DND-41 (cell line): Measurements from ENCODE around the gene C1orf21.

Experiments
- ATAC-seq: fragments of 200-7000 bp; cut with Tn5 transposase; 3 replicates; pipeline ENCODE4 v1.9.1; 2021; ENCODE audit warnings: low read depth; ENCODE audit not compliant: insufficient read depth
- DNase-seq: peaks from one replicate; pipeline ENCODE4 v3.0.0-alpha.2; 2020
- H2AFZ ChIP-seq: 2 replicates; pipeline ENCODE4 v1.6.0; 2012; ENCODE audit warnings: low read depth, low read length
- H3K27ac ChIP-seq: 2 replicates; pipeline ENCODE4 v1.5.1; 2012; ENCODE audit warnings: low read length, inconsistent platforms
- H3K27me3 ChIP-seq: fragments of 200-600 bp; sonication (generic); 2 replicates; pipeline ENCODE4 v1.6.0; 2012; ENCODE audit warnings: low read length, mild to moderate bottlenecking, inconsistent platforms; ENCODE audit not compliant: insufficient read depth, poor library complexity
- H3K36me3 ChIP-seq: 2 replicates; pipeline ENCODE4 v1.5.1; 2012; ENCODE audit warnings: low read length, inconsistent platforms; ENCODE audit not compliant: insufficient read depth
- H3K4me1 ChIP-seq: 2 replicates; pipeline ENCODE4 v1.5.1; 2012; ENCODE audit warnings: mild to moderate bottlenecking, low read length; ENCODE audit not compliant: insufficient read depth
- H3K4me2 ChIP-seq: 2 replicates; pipeline ENCODE4 v1.6.0; 2012; ENCODE audit warnings: mild to moderate bottlenecking, moderate library complexity, low read length, inconsistent platforms; ENCODE audit not compliant: insufficient read depth
- H3K4me3 ChIP-seq, 2 experiments: fragments of 200-600 bp in 1 of 2; shearing (Covaris generic) in 1 of 2; 2 replicates each; pipeline ENCODE4 v1.5.1; 2012 to 2016; ENCODE audit warnings: inconsistent platforms in 2 of 2, low read length in 2 of 2, mild to moderate bottlenecking in 2 of 2, low read depth in 1 of 2, moderate library complexity in 1 of 2
- H3K79me2 ChIP-seq: 2 replicates; pipeline ENCODE4 v1.6.0; 2012; ENCODE audit warnings: low read length, inconsistent platforms; ENCODE audit not compliant: insufficient read depth
- H3K9ac ChIP-seq: 2 replicates; pipeline ENCODE4 v1.6.0; 2012; ENCODE audit warnings: low read depth, mild to moderate bottlenecking, inconsistent platforms, low read length, moderate library complexity
- H3K9me3 ChIP-seq: 2 replicates; pipeline ENCODE4 v1.5.1; 2012; ENCODE audit warnings: low read length, moderate library complexity, mild to moderate bottlenecking, inconsistent platforms; ENCODE audit not compliant: insufficient read depth, severe bottlenecking
- H4K20me1 ChIP-seq: 2 replicates; pipeline ENCODE4 v1.6.0; 2012; ENCODE audit warnings: low read length; ENCODE audit not compliant: insufficient read depth
- EZH2 ChIP-seq: IDR thresholded peaks from 3 replicates; pipeline ENCODE4 v1.6.1; 2012; ENCODE audit warnings: borderline replicate concordance, low read depth, mild to moderate bottlenecking, moderate library complexity, low read length, inconsistent platforms; ENCODE audit not compliant: severe bottlenecking
- TF ChIP-seq, protein P1 (sequence below): IDR thresholded peaks from 2 replicates; pipeline ENCODE4 v1.5.1; 2012; ENCODE audit warnings: borderline replicate concordance, low read length, moderate library complexity, mild to moderate bottlenecking; ENCODE audit not compliant: poor library complexity, severe bottlenecking; ENCODE audit errors: extremely low read depth

Gene C1orf21

DNA sequence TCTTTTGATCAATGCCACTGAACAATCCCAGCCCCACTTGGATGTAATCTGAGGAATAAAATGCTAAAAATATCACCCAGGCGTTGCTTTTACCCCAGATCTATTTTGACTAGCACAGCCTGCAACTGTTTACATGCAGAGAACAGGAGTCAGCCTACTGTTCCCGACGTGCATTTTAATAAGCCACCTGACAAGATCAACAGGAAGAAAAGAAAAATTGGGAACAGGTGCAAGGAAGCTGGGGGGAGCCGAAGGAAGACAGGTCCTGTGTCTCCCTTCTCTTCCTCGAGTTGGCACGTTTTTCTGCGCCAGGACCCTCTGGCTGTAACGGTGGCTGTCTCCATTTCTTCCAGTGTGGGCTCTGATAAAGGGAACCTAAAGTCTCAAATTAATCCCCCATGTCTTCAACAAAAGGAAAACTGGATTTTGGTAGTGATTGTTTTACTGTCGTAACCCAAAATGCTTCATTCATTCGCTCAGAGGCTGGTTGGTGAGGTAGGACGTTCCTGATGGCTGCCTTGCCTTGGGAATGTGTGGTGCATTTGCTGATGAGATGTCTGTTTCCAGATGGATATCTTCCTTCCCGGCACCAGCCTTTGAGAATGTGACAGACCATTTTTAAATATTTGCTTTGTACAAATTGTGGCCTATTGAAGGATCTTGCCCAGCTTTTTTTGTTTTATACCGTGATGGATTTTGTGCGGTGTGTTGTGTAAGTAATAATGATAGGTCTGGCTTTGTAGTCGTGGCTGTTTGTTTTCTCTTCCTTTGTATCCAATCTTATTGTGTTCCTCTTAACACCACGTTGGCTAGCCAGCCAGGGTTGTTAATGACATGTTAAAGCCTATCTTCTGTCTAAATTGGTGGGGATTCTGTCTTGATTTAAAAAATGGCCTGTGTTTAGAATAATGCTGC lies 117.5 kb downstream of the C1orf21 start:
- H4K20me1 ChIP-seq = peaks cover 6% of the 10 kb centered on the region; the same call in 1 of the 2 replicates
- H3K9me3 ChIP-seq = no peaks in the 10 kb centered on the region
- H3K79me2 ChIP-seq = no peaks in the 10 kb centered on the region
- DNase-seq (no peak), ATAC-seq (no peak)
- no peaks in the 10 kb centered on the region for H3K27me3 ChIP-seq
- H3K36me3 ChIP-seq = no peaks in the 10 kb centered on the region
- no peak overlapping the region for H3K9ac ChIP-seq
- no peak overlapping the region for H3K27ac ChIP-seq
- H3K4me3 ChIP-seq = no peak overlapping the region
- TF ChIP-seq, protein P1, sequence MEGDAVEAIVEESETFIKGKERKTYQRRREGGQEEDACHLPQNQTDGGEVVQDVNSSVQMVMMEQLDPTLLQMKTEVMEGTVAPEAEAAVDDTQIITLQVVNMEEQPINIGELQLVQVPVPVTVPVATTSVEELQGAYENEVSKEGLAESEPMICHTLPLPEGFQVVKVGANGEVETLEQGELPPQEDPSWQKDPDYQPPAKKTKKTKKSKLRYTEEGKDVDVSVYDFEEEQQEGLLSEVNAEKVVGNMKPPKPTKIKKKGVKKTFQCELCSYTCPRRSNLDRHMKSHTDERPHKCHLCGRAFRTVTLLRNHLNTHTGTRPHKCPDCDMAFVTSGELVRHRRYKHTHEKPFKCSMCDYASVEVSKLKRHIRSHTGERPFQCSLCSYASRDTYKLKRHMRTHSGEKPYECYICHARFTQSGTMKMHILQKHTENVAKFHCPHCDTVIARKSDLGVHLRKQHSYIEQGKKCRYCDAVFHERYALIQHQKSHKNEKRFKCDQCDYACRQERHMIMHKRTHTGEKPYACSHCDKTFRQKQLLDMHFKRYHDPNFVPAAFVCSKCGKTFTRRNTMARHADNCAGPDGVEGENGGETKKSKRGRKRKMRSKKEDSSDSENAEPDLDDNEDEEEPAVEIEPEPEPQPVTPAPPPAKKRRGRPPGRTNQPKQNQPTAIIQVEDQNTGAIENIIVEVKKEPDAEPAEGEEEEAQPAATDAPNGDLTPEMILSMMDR = no peak
- TF ChIP-seq EZH2 = no peak
- H3K4me2 ChIP-seq = no peak overlapping the region
- H3K4me1 ChIP-seq = no peaks in the 10 kb centered on the region
- H2AFZ ChIP-seq = no peak overlapping the region

DNA sequence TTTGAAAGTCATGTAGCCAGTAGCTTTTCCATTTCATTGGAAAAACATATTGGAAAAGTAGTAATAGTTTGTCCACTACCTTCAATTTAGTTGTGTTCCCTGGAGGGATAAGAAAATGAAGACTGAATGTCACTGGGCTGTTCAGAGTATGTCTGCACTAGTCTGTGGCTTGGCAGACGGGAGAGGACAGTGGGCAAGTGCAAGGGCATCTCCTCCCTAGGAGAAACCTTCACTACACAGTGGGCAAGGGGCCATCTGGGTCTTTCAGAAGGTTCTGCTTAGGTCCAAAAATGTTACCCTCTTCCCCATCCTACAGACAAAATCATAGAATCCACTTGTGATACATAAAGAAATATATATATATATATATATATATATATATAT lies 118.1 kb downstream of the C1orf21 start:
- no peak overlapping the region for H3K4me2 ChIP-seq

DNA sequence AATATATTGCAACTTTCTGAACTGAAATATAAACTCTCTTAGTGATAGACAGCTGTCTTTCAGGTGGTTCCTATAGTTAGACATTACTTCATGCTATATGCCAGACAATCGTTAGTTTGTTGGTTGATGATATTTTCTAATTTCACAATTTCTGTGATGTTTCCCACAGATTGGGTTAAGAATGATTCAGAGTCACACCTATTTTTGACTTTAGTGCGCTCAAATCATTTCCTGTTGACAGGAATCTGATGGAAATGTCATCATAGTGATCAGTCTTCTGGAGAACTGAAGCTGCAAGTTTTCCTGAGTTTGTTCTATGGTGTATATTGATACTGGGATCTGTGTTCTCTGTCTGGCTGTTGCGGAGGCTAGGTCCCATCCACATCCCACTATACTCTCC lies 119.7 kb downstream of the C1orf21 start:
- no peaks in the 10 kb centered on the region for H3K4me1 ChIP-seq
- no peak overlapping the region for H3K4me2 ChIP-seq
- no peak overlapping the region for H3K9ac ChIP-seq
- H3K27ac ChIP-seq = no peak overlapping the region
- ATAC-seq = no peak
- H3K27me3 ChIP-seq = no peaks in the 10 kb centered on the region
- H3K79me2 ChIP-seq = no peaks in the 10 kb centered on the region
- DNase-seq = no peak
- H3K9me3 ChIP-seq = no peaks in the 10 kb centered on the region
- no peak overlapping the region for H3K4me3 ChIP-seq
- H4K20me1 ChIP-seq = no peaks in the 10 kb centered on the region
- H2AFZ ChIP-seq = no peak overlapping the region
- TF ChIP-seq, protein P1 = no peak
- no peak for TF ChIP-seq EZH2
- H3K36me3 ChIP-seq = no peaks in the 10 kb centered on the region

More for the DNA sequence above, 118.1 kb downstream of the C1orf21 start:
- no peaks in the 10 kb centered on the region for H3K9me3 ChIP-seq
- TF ChIP-seq, protein P1 = no peak
- TF ChIP-seq EZH2 = no peak
- H3K36me3 ChIP-seq = no peaks in the 10 kb centered on the region
- peaks cover 6% of the 10 kb centered on the region; the same call in 1 of the 2 replicates for H4K20me1 ChIP-seq
- H3K27me3 ChIP-seq = no peaks in the 10 kb centered on the region
- no peaks in the 10 kb centered on the region for H3K4me1 ChIP-seq
- H3K27ac ChIP-seq = no peak overlapping the region
- ATAC-seq = no peak
- no peaks in the 10 kb centered on the region for H3K79me2 ChIP-seq
- no peak overlapping the region for H3K9ac ChIP-seq
- H2AFZ ChIP-seq = no peak overlapping the region
- H3K4me3 ChIP-seq = no peak overlapping the region
- DNase-seq = no peak
